GM23338 (cell line): Measurements from ENCODE around the gene PARD3. TPM values are rescaled to one million over a fixed set of nuclear protein-coding genes. Genes with fewer than 3 reads are reported as not detected.

Experiments used
- ATAC-seq: fragments of 200-7000 bp; cut with Tn5 transposase; 3 replicates; pipeline ENCODE4 v1.9.1; 2020
- DNase-seq: peaks from one replicate; pipeline ENCODE4 v3.0.0-alpha.2; 2015; ENCODE audit warnings: low spot score
- H2AFZ ChIP-seq: fragments of 200-600 bp; sonication (generic); 2 replicates; pipeline ENCODE4 v1.8.0; 2016; ENCODE audit warnings: antibody characterized with exemption, mild to moderate bottlenecking, moderate library complexity
- H3F3A ChIP-seq: fragments of 200-600 bp; sonication (generic); replicated peaks from 2 replicates; pipeline ENCODE4 v1.8.0; 2017; ENCODE audit warnings: antibody characterized with exemption, mixed run types, low read depth
- H3K27ac ChIP-seq: fragments of 200-600 bp; sonication (generic); 2 replicates; pipeline ENCODE4 v1.6.1; 2016; ENCODE audit warnings: low read depth
- H3K27me3 ChIP-seq: fragments of 200-600 bp; sonication (generic); 2 replicates; pipeline ENCODE4 v1.8.0; 2016; ENCODE audit warnings: mild to moderate bottlenecking, mixed run types, moderate library complexity; ENCODE audit not compliant: insufficient read depth
- H3K36me3 ChIP-seq: fragments of 200-600 bp; sonication (generic); 2 replicates; pipeline ENCODE4 v1.8.0; 2016; ENCODE audit warnings: mild to moderate bottlenecking; ENCODE audit not compliant: insufficient read depth
- H3K4me1 ChIP-seq: fragments of 200-600 bp; sonication (generic); 2 replicates; pipeline ENCODE4 v1.8.0; 2016; ENCODE audit warnings: mild to moderate bottlenecking, moderate library complexity; ENCODE audit not compliant: insufficient read depth
- H3K4me2 ChIP-seq: fragments of 200-600 bp; sonication (generic); 2 replicates; pipeline ENCODE4 v1.7.1; 2017; ENCODE audit warnings: mixed run types
- H3K4me3 ChIP-seq: fragments of 200-600 bp; sonication (generic); 2 replicates; pipeline ENCODE4 v1.6.1; 2016; ENCODE audit warnings: mixed run types
- H3K79me2 ChIP-seq: fragments of 200-600 bp; sonication (generic); replicated peaks from 2 replicates; pipeline ENCODE4 v1.8.0; 2017; ENCODE audit warnings: mild to moderate bottlenecking; ENCODE audit not compliant: insufficient read depth
- H3K9me2 ChIP-seq: fragments of 200-600 bp; sonication (generic); 2 replicates; pipeline ENCODE4 v1.8.0; 2017; ENCODE audit not compliant: insufficient read depth
- H4K20me1 ChIP-seq: fragments of 200-600 bp; sonication (generic); replicated peaks from 2 replicates; pipeline ENCODE4 v1.8.0; 2017; ENCODE audit warnings: mild to moderate bottlenecking; ENCODE audit not compliant: insufficient read depth
- H3K27ac Mint-ChIP-seq: 2 replicates; pipeline ENCODE4 v1.8.0; 2020; ENCODE audit warnings: inconsistent platforms, mild to moderate bottlenecking, moderate library complexity, mixed read lengths
- H3K27me3 Mint-ChIP-seq: 3 replicates; pipeline ENCODE4 v1.8.0; 2022; ENCODE audit warnings: low read depth, mild to moderate bottlenecking, moderate library complexity, mixed read lengths, inconsistent platforms; ENCODE audit not compliant: insufficient read depth, poor library complexity
- H3K36me3 Mint-ChIP-seq: 3 replicates; pipeline ENCODE4 v1.8.0; 2021; ENCODE audit warnings: low read depth, mild to moderate bottlenecking, inconsistent platforms, moderate library complexity, mixed read lengths
- H3K4me1 Mint-ChIP-seq: 3 replicates; pipeline ENCODE4 v1.8.0; 2020; ENCODE audit warnings: mild to moderate bottlenecking, inconsistent platforms, mixed read lengths
- H3K4me3 Mint-ChIP-seq: 3 replicates; pipeline ENCODE4 v1.8.0; 2021; ENCODE audit warnings: moderate library complexity, mild to moderate bottlenecking, inconsistent platforms, mixed read lengths
- H3K9me3 Mint-ChIP-seq: 3 replicates; pipeline ENCODE4 v1.8.0; 2020; ENCODE audit warnings: moderate library complexity, mild to moderate bottlenecking, inconsistent platforms, mixed read lengths
- CREB1 ChIP-seq: fragments of 250-450 bp; sonication (Bioruptor Pico); IDR thresholded peaks from 2 replicates; pipeline ENCODE4 v1.5.0; 2020; ENCODE audit warnings: low read depth, mild to moderate bottlenecking, moderate library complexity
- ZNF331 ChIP-seq: fragments of 250-450 bp; sonication (Bioruptor Pico); IDR thresholded peaks from 2 replicates; pipeline ENCODE4 v1.5.0; 2020; ENCODE audit warnings: low read depth, mild to moderate bottlenecking, moderate library complexity
- polyA plus RNA-seq: library from polyadenylated mRNA; unstranded; fragments of >200 nt; fragmentation: Nextera tagmentation; extraction: Ambion mirVana; gene quantifications from 2 replicates; pipeline ENCODE4 v1.2.1, GENCODE V29; 2016
- total RNA-seq: library from RNA; depleted of rRNA; stranded (reverse); fragments of >200 nt; shearing (Covaris generic); gene quantifications from 2 replicates; pipeline ENCODE4 v1.2.3, GENCODE V29; 2014
- TF ChIP-seq, protein P1 (sequence below), 2 experiments: fragments of 200-600 bp in 1 of 2; sonication (generic) in 1 of 2; conservative IDR thresholded peaks; 2 replicates each; pipeline versions ENCODE4 v1.5.1 to v1.6.1; 2016 to 2017; ENCODE audit warnings: antibody characterized with exemption in 2 of 2, low read depth in 2 of 2, mild to moderate bottlenecking in 2 of 2, moderate library complexity in 1 of 2

The PARD3 gene
- total and polyA plus RNA-seq, 2 experiments from 2014 or later: 30.2 to 51.4 TPM

DNA sequence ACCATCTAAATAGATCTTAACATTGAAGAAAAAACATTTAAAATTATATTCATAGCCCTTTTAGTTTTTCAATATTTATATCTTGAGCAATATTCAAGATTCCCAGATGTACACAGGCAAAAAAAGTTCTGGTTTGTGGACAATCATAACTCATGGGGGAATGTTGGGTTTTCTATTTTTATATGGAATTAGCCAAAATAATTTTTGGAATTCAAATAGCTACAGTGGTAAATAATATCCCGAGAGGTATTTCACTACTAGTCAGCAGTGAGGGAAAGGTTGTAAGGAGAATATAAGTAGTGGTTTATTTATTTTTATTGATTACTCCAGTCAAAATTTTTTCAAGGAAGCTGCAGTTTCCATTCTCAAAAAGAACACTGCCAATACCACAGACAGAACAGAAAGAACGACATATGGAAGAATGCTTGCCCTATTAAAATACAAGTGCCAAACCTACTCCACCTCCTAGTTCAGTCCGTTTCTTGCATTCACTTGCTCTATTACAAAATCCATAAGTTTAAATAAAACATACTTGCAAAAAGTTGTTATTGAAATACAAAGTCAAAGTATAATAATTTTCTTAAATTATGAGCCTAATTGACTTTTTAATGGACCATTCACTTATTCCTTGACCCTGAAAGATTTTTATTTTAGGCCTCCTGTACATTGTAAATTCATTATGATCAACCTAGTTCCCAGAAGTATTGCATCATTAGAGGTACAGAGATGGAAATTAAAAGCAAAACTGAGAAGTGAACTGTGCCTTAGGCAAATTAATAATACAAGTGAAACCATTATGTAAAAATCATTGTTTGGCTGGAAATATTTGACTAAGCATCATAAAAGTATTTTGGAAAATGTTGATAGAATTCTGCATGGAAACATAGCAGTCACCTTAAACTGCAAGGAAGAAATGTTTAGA lies 533.2 kb downstream of the PARD3 start:
- H3K9me2 ChIP-seq: no peaks in the 10 kb centered on the region
- no peaks in the 10 kb centered on the region for H3K27me3 Mint-ChIP-seq
- no peak overlapping the region for H3K4me3 ChIP-seq
- H3F3A ChIP-seq: no peaks in the 10 kb centered on the region
- no peaks in the 10 kb centered on the region for H4K20me1 ChIP-seq
- no peaks in the 10 kb centered on the region for H3K79me2 ChIP-seq
- H3K4me1 ChIP-seq: peaks cover 8% of the 10 kb centered on the region; the same call in 1 of the 2 replicates
- TF ChIP-seq, protein P1, sequence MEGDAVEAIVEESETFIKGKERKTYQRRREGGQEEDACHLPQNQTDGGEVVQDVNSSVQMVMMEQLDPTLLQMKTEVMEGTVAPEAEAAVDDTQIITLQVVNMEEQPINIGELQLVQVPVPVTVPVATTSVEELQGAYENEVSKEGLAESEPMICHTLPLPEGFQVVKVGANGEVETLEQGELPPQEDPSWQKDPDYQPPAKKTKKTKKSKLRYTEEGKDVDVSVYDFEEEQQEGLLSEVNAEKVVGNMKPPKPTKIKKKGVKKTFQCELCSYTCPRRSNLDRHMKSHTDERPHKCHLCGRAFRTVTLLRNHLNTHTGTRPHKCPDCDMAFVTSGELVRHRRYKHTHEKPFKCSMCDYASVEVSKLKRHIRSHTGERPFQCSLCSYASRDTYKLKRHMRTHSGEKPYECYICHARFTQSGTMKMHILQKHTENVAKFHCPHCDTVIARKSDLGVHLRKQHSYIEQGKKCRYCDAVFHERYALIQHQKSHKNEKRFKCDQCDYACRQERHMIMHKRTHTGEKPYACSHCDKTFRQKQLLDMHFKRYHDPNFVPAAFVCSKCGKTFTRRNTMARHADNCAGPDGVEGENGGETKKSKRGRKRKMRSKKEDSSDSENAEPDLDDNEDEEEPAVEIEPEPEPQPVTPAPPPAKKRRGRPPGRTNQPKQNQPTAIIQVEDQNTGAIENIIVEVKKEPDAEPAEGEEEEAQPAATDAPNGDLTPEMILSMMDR (conservative IDR thresholded peaks at IDR 0.05; ENCODE audit: low read depth in 2 of 2): no peak
- TF ChIP-seq CREB1: no peak
- ATAC-seq (no peak), DNase-seq (no peak)
- no peak overlapping the region for H3K4me2 ChIP-seq
- no peaks in the 10 kb centered on the region for H3K36me3 Mint-ChIP-seq
- no peak overlapping the region for H3K27ac Mint-ChIP-seq
- no peaks in the 10 kb centered on the region for H3K9me3 Mint-ChIP-seq
- H3K27ac ChIP-seq: no peak overlapping the region
- no peaks in the 10 kb centered on the region for H3K27me3 ChIP-seq
- no peak overlapping the region for H3K4me3 Mint-ChIP-seq
- H2AFZ ChIP-seq: no peak overlapping the region
- no peaks in the 10 kb centered on the region for H3K36me3 ChIP-seq
- H3K4me1 Mint-ChIP-seq: peaks cover 24% of the 10 kb centered on the region

DNA sequence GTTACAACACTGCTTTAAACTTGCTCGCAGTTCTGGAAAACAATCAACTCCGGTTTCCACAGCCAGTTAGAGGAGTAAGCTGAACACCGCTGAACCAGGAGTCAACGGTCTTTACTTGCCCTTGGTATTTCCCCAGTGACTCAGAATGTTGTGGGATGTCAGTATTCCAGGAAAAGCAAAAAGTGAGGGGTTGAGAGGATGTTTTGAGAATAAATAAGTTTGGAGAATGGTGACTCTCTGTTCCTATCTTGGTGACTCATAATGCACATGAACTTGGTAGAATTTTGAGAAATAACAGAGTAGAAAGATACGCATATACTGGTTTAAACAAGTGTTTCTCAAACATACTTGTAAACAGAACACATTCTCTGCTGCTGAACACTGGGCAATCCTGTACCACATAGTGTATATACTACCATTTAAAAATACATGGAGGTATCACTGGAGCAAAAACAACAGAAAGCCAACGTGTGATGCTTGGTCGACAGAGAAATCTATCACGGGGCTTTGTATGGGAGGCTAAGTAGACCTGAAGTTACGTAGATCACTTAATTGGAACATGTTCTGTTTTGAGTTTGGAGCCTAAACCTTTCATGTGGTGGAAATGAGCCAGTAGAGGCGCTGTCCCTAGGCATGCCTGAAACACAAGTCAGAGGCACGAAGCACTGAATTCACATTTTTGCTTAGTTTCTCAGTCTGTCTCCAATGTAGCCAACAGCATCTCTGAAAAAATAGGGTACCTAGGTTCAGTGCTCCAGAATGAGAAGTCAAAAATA lies 534.3 kb downstream of the PARD3 start:
- Mint-ChIP-seq H3K9me3 (no peaks in the 10 kb centered on the region), H3K27me3 (no peaks in the 10 kb centered on the region), H3K36me3 (no peaks in the 10 kb centered on the region), H3K27ac (no peak overlapping the region), H3K4me1 (peaks cover 16% of the 10 kb centered on the region), H3K4me3 (no peak overlapping the region)
- Histone ChIP-seq H3K36me3 (no peaks in the 10 kb centered on the region), H3K27ac (no peak overlapping the region), H4K20me1 (no peaks in the 10 kb centered on the region), H3K27me3 (no peaks in the 10 kb centered on the region), H3K9me2 (no peaks in the 10 kb centered on the region), H3F3A (no peaks in the 10 kb centered on the region), H3K4me1 (peaks cover 8% of the 10 kb centered on the region; the same call in 1 of the 2 replicates), H3K79me2 (no peaks in the 10 kb centered on the region), H3K4me2 (no peak overlapping the region), H3K4me3 (no peak overlapping the region), H2AFZ (no peak overlapping the region)
- DNase-seq (peak; percentile 50), ATAC-seq (peak; percentile 80)
- TF ChIP-seq ZNF331 (CRISPR knock-in tag): no peak
- TF ChIP-seq, protein P1 (conservative IDR thresholded peaks at IDR 0.05; ENCODE audit: low read depth in 2 of 2): peak; percentile 55 to 58
